Omental fat pad (tissue), 4 donors: ENCODE data around the gene PCBP3. TPM values are rescaled to one million over a fixed set of nuclear protein-coding genes. Genes with fewer than 3 reads are reported as not detected.
A peak's percentile ranks its signal among the peaks of the same experiment; 100 is the strongest.
"Not testable (repeated sequence)": the region's sequence is repeated elsewhere in the genome, so short reads cannot be mapped to it uniquely, and the experiment has no call there.

ENCODE experiments used
- ATAC-seq: fragments of 150-250 bp; one replicate; pipeline ENCODE4 v1.9.1; 2016; ENCODE audit warnings: mild to moderate bottlenecking, moderate library complexity; ENCODE audit not compliant: low FRiP score
- DNase-seq: peaks from one replicate; pipeline ENCODE4 v3.0.0-alpha.2; 2019; ENCODE audit warnings: low spot score
- CTCF ChIP-seq, 3 donors: fragments of 450-650 bp; IDR thresholded peaks; one replicate each; pipeline ENCODE4 v1.5.1; 2016 to 2017; ENCODE audit warnings: antibody characterized with exemption in 3 of 3, mild to moderate bottlenecking in 3 of 3, moderate library complexity in 2 of 3
- total RNA-seq, 4 donors: library from RNA; depleted of rRNA; stranded (reverse); fragments of >200 nt; gene quantifications; one replicate each; pipeline ENCODE4 v1.1.0, GENCODE V29; 2016

The PCBP3 gene
- total RNA-seq, 4 donors from 2014 or later, result 1.1 to 26.8 (median 14.8) TPM

GRCh38 chr21:45607909-45608295, 35.6 kb upstream of the PCBP3 start:
- TF ChIP-seq CTCF (IDR thresholded peaks at IDR 0.05), result no peak
- no peak for DNase-seq
- no peak for ATAC-seq

DNA sequence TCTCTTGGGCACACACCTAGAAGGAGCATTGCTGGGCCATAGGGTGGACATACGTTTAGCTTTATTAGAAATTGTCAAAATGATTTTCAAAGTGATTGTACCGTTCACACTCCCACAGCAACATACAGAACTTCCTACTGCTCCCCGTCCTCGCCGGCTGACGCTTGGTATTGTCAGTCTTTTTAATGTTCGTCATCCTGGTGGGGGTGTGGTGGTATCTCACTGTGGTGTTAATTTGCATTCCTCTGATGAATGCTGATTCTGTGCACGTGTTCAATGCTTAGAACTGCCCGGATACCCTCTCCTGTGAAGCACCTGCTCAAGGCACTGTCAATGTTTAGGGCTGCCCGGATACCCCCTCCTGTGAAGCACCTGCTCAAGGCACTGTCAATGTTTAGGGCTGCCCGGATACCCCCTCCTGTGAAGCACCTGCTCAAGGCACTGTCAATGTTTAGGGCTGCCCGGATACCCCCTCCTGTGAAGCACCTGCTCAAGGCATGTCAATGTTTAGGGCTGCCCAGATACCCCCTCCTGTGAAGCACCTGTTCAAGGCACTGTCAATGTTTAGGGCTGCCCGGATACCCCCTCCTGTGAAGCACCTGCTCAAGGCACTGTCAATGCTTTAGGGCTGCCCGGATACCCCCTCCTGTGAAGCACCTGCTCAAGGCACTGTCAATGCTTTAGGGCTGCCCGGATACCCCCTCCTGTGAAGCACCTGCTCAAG, 34.6 kb upstream of the PCBP3 start:
- not testable (repeated sequence) for ATAC-seq, DNase-seq

DNA sequence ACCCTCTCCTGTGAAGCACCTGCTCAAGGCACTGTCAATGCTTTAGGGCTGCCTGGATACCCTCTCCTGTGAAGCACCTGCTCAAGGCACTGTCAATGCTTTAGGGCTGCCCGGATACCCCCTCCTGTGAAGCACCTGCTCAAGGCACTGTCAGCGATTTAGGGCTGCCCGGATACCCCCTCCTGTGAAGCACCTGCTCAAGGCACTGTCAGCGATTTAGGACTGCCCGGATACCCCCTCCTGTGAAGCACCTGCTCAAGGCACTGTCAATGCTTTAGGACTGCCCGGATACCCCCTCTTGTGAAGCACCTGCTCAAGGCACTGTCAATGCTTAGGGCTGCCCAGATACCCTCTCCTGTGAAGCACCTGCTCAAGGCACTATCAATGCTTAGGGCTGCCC, 33.9 kb upstream of the PCBP3 start:
- not testable (repeated sequence) for DNase-seq, ATAC-seq

- no peak for TF ChIP-seq CTCF (IDR thresholded peaks at IDR 0.05)
- peak; percentile 16 for DNase-seq
- ATAC-seq, result no peak
Observed at GRCh38 chr21:45611296-45611695, 32.2 kb upstream of the PCBP3 start.

DNA sequence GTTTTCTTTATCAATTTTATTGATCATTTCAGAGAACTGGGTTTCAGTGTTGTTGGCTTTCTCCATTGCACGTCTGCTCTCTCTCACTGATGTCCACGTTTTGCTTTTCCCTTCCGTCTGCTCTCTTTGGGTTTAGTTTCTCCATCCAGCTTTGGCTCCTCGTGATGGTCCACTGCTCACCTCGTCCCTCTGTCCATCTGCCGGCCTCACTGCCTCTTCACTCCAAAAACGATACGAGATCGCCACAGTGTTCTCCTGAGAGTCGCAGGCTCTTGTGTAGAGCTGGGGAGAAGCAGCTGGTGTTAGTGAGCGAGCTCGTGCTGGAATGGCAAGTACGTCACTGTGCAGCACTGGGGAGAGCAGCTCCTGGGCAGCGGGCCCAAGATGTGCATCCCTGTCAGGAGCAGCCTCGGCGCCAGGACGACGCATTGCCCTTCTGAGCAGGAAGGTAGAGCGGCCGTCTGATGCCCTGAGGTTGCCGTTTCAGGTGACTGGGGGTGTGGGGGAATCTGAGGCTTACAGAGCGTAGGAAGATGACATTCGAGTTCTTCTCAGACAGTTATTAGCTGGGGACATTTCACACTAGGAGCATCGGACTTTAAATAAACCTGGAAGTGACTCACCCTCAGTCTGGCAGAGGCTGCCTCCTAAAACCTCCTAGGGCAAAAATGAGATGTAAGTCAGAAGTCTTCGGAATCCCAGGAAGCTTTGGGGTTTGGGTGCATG, 31.4 kb upstream of the PCBP3 start:
- no peak for ATAC-seq
- no peak for TF ChIP-seq CTCF (IDR thresholded peaks at IDR 0.05)
- DNase-seq, result peak; percentile 18

- not testable (repeated sequence) for ATAC-seq
- peak; percentile 14 for DNase-seq
Observed at GRCh38 chr21:45612665-45613019, 30.9 kb upstream of the PCBP3 start.

DNA sequence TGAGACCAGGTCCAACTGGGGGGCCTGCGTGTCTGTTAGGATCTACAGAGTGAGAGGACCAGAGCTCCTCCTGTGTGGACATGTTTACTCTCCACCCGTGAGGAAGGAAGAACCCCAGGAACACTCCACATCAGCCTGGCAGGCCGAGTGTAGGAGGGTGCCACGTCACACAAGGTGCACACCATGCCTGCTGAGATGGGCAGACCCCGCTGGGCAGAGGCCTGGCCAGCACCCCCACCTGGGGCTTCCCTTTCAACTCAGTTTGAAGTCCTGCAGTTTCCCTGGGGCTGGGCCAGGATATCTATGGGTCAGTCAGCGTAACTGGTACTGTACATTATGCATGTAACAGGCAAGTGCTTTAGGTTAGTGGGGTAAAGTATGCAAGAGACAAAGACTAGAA, 30.1 kb upstream of the PCBP3 start:
- DNase-seq, result no peak
- no peak for TF ChIP-seq CTCF (IDR thresholded peaks at IDR 0.05)

GRCh38 chr21:45613881-45614280, 29.6 kb upstream of the PCBP3 start:
- DNase-seq (peak; percentile 11), ATAC-seq (no peak)
- TF ChIP-seq CTCF (IDR thresholded peaks at IDR 0.05), result no peak

More for the DNA sequence above, 30.1 kb upstream of the PCBP3 start:
- ATAC-seq, result no peak
